Eye (tissue), 1 donor: ENCODE data around the gene SUN5.
A peak's percentile ranks its signal among the peaks of the same experiment; 100 is the strongest.

Experiments
- DNase-seq: peaks from one replicate; pipeline ENCODE4 v3.0.0-alpha.2; 2015

The SUN5 gene

GRCh38 chr20:33026779-33027759 lies 22.8 kb upstream of the SUN5 start:
- DNase-seq = no peak

- no peak for DNase-seq
Observed at GRCh38 chr20:33026072-33026778, 22.0 kb upstream of the SUN5 start.

DNA sequence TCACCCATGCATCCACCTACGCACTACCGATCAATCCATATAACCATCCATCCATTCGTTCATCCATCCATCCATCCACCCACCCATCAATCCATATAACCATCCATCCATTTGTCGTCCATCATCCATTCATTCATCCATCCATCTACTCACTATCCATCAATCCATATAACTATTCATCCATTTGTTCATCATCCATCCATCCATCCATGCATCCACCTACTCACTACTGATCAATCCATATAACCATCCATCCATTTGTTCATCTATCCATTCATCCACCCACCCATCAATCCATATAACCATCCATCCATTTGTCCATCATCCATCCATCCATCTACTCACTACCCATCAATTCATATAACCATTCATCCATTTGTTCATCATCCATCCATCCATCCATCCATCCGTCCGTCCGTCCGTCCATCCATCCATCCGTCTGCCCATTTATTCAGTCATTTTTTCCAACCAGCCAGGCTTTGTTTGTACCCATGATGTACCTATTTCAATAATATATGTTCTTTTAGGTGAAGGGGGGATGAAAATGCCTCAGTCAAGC lies 21.2 kb upstream of the SUN5 start:
- no peak for DNase-seq

GRCh38 chr20:33024609-33025317 lies 20.5 kb upstream of the SUN5 start:
- no peak for DNase-seq

DNA sequence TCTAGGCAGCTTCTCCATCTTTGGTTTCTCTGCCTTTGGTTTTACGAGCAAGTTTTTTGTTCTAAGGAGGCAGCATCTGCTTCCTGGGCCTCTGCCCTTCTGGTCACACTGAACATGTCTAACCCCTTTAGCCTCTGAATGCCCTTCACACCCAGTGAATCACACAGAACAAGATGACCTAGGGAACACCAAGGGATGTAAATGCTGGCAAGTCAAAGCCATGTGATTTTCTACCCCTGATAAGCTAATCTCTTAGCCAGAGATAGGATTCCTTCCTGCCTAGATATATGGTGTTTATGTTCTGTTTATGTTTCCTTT lies 20.0 kb upstream of the SUN5 start:
- no peak for DNase-seq

GRCh38 chr20:33023439-33024242 lies 19.4 kb upstream of the SUN5 start:
- DNase-seq = no peak

DNA sequence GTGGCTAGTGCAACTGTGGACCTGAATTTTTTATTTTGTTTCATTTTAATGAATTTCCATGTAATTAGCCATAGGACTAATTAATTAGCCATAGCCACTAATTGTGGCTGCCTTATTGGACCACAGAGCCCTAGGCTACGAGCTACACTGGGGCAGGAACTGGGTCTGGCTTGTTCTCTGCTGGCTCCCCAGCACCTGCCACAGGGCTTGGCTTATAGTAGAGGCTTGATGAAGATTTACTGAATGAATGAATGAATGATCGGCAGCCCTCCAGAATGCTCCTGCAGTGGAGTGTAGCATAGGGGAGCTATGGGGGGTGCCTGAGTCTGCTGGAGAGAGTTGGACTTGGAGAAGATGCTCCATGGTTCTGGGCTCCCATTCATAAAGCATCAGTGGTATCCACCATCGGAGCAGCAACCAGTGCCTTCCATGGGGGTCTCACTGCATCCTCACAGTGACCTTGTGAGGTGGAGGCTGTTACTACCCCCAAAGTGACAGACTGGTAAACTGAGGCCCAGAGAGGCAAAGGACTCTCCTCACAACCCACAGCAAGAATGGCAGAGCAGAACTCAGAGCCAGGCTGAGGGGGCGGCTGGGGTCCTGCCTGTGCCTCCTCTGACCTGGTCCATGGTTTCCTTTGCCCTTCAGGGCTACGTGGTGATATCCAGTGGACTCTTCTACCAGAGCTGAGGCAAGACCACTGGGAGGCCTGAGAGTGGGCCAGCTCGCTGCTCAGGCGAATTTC lies 18.6 kb upstream of the SUN5 start:
- DNase-seq = no peak

DNA sequence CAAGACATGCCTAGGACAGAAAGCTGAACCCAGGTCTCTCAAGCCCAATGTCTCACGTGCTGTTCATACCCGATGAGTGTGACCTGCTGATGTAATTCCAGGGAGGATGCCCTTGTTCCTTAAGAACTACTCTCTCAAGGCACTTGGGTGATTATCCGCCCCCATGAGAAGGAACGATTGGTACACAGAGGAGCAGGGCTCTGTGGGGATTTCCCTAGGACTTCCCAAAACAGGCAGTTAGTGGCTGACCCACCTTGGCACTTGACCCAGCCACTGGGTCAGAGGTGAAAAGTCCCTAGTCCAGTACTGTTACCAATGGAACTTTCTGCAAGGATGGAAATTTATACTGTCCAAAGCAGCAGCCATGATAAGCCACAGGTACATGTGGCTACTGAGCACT lies 18.1 kb upstream of the SUN5 start:
- no peak for DNase-seq

DNA sequence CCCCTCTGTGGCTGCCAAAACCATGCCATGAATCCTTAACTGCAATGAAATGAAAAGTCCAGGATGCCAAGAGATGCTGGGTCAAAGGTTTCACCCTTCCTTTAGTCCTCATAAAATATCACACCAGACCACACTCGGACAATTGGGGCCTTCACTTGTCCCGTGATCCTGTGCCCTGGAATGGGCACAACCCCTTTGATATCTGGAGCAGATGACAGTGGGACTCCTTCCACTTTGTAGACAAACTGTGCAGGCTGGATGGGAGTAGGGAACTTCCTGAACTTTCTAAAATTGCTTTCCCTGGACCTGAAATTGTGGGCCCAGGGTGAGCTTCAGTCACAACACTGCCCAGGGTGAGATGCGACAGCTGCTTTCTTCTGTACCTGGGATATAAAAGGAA lies 17.6 kb upstream of the SUN5 start:
- no peak for DNase-seq

GRCh38 chr20:33020278-33021161 lies 16.3 kb upstream of the SUN5 start:
- DNase-seq = no peak

DNA sequence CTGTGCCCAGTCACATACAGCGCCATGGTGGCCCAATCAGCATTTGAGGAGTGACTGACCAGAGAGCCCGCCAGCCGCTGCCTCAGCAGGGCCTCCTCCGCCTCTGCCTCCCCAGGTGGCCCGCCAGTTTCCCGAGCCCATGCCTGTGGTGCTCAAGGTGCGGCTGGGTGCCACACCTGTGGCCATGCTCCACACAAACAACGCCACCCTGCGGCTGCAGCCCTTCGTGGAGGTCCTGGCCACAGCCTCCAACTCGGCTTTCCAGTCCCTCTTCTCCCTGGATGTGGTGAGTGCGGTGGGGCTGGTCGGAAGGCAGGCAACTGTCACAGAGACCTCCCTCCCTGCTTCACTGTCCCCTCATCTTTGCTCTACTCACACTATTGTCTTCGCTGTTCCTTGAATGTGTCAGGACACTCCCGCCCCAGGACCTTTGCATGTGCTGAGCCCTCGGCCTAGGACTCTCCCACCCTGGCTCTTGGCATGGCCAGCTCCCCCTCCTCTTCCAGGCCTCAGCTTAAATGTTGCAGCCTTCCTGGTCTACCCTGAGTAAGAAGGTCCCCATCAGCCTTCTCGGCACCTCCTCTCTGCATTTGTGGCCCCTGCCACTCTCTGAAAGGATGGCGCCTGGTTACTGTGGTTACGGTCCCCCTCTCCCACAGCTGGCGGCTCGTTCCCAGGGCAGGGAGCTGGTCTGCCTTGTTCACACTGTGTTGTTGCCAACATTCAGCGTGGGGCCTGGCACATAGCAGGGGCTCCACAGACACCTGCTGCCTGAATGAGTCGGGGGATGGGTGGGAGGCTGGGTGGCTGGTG lies 15.4 kb upstream of the SUN5 start:
- no peak for DNase-seq

GRCh38 chr20:33018169-33018931 lies 14.1 kb upstream of the SUN5 start:
- no peak for DNase-seq

DNA sequence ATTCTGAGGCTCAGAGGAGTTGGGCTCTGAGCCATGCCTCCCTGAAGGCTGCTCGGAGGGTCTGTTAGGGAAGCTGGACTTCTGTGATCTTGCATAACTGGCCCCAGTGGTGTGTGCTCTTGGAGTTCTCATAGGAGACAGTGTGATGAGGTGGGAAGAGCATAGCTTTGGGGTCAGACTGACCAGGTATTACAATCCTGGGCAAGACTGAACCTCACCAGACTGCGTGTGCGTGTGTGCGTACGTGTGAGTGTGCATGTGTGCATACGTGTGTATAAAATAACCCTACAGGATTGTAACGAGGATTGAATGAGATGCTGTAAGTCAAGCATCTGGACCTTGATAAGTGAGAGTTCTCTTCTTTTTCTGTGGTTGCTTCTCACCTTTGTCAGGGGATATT lies 13.3 kb upstream of the SUN5 start:
- no peak for DNase-seq

GRCh38 chr20:33016581-33017109 lies 12.4 kb upstream of the SUN5 start:
- DNase-seq = no peak

DNA sequence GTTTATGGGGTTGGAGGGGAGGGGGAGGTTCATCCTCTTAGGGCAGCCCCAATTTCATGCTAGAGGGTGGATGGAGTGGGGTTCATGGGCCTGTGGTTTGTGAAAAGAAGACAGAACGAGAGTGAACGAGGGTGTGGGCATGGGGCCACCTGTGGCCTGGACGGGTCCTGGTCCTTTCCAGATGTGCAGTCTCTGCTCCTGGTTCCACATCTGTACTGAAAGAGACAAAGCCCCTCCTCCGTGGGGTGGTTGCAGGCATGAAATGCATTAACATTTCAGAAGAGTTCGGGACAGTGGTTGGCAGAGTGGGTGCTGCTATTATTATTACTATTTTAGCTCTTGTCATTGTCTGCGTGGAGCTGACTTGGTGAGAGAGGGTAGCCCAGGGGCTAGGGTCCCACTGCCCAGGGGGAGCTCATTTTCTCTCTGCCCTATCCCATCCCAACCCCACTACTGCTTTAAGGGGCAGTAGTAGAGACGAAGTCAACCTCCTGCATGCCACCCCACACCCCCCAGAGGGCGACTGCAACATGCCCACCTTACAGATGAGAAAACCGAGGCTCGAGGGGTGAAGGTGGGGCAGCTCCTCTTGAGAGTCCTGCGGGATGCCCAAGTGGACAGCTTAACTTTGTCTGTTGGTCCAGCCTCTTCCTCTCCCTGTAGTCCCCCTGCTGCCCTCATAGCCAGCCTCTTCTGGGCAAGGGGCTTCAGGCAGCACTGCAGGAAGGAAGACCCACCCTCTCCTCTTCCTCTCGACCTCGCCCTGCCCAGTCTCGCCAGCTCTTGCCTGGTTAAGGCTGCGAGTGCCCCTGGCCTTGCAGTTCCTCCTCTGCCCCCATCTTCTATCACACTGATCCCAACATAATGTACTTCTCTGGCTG lies 11.7 kb upstream of the SUN5 start:
- no peak for DNase-seq

DNA sequence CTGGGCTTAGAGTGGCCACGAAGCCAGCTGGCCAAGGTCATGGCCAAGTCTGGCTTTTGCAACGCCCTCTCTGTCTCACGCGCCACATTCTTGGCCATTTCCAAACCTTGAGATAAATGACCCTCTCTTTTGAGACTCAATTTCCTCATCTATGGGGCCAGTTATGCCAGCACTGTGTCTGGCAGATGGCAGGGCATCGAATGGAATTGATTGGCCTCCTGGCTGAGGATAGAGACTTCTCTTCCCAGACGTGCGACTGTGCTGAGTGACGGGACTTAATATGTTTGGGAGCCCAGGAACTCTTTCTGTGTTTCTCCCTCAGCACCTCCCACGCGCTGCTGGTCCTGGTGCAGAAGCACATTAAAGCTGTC lies 10.9 kb upstream of the SUN5 start:
- no peak for DNase-seq

- DNase-seq = peak; percentile 8
Observed at GRCh38 chr20:33014336-33015113, 10.3 kb upstream of the SUN5 start.
